ENCODE measurements around the gene TAF1B.
A peak's percentile ranks its signal among the peaks of the same experiment; 100 is the strongest.

The TAF1B gene

DNA sequence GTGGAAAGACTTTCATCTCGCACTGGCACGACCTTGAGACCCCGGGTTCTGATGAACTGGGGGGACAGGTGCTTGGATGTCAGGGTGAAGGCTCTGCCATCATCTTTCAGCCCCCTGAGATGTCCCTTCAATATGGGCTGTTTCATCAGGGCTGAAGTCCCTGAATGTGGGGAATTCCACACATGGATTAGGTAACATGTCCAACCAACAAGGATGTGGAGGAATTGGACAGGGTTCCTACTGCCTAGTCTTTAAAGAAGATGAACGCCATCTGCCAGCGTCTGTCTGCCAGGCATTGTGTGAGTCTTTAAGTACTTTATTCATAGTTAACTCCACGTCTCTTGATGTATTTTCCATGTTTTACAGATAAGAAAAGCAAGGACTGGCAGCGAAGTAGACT lies 102.3 kb downstream of the TAF1B start:
- no peak for DNase-seq

DNA sequence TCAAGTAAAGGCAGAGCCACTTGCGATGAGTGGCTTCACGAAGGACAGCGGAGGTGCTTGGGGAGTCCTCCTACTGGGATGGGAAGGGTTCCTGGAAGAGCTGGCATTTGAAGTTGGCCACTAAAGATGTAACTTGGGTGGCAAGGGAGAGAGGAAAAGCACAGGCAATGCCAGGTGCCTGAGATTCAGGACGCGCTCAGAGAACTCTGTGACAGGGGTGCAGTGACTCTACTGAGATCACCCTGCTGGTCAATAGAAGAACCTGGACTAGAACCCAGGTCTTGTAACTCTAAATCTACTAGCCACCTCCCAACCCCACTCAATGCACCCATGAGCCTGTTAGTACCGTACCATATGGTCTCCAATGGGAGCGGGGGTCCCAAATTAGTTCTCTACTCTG lies 102.8 kb downstream of the TAF1B start:
- DNase-seq = no peak

DNA sequence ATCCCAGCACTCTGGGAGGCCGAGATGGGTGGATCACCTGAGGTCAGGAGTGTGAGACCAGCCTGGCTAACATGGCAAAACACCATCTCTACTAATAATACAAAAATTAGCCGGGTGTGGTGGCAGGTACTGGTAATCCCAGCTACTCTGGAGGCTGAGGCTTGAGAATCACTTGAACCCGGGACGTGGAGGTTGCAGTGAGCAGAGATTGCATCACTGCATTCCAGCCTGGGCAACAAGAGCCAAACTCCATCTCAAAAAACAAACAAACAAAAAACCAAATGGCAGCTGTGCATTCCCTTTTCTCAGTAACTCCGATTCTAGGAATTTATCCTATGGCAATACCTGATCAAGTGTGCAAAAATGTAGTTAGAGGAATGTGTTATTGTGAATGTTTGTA lies 103.5 kb downstream of the TAF1B start:
- DNase-seq = no peak

DNA sequence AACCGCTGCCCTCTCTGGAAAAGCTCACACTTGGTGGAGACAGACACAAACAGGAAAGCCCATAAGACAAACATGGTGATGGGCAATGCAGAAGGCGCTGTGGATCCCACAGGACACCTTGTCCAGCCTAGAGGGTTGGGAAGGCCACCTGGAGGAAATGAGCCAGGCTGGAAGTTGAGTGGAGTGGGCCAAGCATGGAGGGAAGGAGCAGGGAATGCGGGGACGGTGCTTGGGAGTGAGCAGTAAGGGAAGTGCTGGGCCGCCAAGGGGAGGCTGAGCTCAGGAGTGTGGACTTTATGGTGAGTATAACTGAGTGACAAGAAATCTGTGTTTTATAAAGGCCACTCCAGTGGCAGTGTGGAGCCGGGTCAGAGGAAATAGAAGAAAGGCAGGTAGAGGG lies 105.4 kb downstream of the TAF1B start:
- DNase-seq = no peak

DNA sequence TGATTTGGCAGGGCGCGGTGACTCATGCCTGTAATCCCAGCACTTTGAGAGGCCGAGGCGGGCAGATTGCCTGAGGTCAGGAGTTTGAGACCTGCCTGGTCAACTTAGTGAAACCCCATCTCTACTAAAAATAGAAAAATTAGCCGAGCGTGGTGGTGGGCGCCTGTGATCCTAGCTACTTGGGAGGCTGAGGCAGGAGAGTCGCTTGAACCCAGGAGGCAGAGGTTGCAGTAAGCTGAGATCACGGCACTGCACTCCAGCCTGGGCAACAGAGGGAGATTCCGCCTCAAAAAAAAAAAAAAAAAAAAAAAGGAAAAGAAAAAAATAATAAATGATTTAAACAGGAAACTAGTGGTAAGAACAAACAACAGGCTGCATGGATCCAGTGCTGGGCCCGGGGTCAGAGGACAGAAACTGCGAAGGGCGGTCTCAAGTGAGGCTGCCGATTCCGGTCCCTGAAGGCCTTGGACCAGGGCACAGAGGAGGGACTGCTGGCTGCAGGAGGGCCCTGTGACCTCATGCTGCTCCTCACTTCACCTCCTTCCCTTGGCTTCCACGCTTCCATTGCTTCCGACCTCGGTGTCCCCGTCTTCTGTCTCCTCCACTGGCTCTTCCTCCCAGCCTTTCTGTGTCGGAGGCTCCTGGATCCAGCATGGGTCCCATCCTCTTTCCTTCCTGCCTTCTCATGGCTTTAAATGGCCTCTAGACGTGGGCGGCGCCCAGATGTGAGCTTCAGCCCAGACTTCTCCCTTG lies 106.1 kb downstream of the TAF1B start:
- no peak for DNase-seq

DNA sequence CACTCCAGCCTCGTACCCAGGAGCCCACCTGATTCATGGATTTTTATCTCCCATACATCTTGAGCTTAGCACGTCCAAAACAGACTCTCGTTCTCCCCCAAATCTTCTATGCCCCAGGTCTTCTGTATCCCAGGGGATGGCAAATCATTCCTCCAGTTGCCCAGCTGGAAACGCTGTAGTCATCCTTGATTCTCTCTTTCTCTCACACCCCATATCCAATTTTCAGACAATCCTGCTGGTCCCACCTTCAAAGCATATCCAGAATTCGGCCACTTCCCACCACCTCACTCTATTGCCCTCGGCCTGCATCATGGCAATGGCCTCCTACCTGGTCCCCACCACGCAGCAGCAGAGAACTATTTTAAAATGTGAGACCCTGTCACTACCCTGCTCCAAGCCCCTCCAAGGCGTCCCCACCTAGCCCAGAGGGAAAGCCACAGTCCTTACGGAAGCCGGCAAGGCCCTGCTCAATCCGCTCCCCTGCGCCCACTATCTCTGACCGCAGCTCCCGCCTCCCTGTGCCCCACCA lies 106.8 kb downstream of the TAF1B start:
- DNase-seq = no peak

DNA sequence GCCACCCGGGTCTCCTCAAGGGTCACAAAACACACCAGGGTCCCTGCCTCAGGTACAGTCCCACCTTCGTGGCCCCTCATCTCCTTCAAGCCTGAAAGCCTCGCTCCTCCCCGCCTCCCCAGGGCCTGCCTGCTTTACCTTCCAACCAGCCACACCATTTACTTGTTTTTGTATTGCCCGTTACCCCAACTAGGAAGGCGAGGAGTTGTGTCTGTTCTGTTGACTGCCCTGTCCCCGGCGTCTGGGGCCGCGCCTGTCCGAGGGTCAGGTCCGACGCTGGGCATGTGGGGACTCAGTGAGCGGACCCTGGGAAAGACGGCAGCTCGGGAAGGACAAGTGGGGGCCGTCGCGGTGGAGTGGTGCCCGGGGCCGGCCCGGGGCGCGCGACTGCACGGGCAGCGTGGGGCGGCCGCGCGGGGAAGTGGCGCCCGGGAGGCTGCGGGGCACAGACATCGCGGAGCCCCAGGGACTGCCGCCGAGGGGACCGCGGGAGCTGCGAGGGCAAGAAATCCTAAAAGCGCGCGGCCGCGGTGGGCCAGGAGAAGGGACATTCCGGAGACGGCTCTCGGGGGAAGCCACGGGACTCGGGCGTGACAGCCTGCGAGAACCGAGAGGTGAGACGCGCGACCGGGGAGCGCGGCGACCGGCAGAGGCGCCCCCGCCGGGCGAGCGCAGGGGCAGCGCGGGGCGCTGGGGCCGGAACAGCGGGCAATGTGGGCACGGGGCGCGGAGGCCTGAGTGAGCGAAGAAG lies 107.4 kb downstream of the TAF1B start:
- no peak for DNase-seq

DNA sequence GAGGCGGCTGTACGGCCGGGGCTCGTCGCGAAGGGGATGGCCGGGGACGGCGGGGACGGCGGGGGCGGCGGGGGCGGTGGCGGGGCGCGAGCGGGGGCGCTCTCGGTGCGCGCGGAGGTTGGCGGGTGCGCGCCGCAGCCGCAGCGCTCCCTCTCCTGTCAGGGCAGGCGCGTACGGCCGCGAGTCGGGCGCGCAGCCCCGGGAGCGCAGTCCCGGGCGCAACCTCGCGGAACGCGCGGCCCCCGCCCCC lies 107.9 kb downstream of the TAF1B start:
- DNase-seq = no peak

DNA sequence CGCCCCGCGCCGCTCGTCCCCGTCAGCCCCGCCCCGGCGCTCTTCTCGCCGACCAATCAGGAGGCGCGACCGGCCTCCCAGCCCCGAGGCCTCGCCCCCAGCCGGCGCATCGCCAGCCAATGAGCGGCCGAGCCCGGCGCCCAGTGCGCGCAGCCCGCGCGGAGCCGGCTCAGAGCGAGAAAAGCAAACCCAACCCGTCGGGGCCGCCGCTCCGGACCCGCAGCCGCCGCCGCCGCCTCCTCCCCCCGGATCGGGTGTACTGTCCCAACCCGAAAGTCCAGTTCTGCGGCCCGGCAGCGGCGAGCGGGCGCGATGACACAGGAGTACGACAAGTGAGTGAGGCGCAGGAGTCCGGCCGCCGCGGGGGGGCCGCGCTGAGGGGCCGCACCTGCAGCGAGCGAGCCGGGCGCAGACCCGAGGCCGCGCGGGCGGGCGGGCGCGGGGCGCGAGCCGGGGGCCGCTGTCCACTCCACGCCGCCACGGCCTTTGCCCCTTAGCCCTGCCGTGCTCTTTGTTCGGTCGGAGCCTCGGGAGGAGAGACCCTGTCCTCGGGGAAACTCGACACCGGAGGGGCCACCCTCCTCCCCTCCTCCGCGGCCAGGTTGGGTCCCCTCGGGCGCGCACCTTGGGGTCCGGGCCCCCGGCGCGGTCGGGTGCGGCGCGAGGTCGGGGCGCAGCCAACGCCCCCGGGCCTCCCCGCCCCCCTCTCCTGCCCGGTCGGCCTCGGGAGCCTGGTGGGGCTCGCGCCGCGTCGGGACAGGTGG lies 108.4 kb downstream of the TAF1B start, which contains the start of gene GRHL1:
GRHL1 (plus strand) TSS at position 172 of the 764 bp plus-strand sequence; CDS start at position 313, 141 bp downstream.
- peak; percentile 45 for DNase-seq

DNA sequence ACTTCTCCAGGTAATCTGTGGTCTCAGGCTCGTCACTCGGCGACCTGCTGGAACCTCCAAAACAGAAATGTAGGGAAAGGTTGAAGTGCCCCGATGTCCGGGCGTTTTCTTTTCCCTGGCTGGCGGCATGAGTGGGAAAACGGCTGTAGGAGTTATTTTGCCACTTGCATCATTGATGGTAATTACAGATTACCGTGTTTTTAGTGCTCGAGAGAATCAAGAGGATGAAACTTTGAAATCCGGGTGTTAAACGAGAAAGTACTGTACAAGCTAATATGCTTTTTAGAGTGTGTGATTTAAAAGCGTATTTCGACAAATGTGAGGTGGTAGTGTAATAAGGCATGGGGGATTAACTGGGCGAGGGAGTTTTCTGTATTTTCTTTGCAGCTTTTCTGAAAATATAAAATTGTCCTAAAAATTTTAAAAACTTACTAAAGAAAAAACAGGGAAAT lies 109.0 kb downstream of the TAF1B start:
- DNase-seq = no peak

DNA sequence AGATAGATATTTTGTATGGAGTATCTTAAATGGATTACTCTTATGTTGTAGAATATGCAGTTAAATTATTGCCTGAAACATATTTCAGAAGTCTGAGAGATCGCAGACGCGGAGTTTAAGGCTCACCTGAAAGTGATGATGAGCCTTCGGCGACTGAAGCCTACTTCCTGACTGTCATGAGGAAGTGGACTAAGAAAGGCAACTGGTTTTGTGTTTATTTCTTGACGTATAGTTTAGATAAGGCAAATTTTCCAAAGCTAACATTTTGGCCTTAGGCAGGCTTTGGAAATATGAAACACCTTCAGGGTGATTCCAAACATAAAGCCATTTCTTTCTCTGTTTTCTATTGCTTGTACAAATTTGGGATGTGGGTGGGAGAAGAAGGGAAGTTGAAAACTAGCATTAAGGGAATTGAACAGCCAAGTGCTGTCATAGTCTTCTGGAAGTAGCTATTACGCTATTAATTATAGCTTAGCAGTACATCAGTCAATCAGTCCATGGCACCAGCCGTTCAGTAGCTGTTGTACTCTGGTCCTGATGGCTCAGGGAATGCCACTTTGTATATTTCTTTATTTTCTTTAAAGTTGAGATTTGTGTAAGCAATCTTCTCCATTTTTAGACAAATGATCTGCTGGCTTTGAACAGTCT lies 109.7 kb downstream of the TAF1B start:
- DNase-seq = no peak

DNA sequence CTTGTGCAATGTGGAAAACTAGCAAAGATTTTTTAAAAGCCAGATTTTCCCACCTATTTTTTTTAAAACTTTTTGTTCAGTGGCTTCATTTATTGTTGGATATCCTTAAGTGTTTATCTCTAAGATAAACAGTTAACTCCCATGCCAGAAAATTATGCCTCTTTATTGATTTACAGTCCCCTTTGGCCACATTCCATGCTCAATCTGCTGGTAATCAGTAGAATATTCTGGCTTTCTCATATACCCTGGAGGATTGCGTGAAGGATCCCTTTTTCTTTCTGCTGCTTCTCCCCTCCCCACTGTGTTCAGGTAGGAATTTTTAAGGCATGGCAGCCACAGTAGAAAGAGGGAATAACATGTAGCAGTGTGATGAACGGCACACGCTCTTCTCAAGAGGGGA lies 110.9 kb downstream of the TAF1B start:
- no peak for DNase-seq

DNA sequence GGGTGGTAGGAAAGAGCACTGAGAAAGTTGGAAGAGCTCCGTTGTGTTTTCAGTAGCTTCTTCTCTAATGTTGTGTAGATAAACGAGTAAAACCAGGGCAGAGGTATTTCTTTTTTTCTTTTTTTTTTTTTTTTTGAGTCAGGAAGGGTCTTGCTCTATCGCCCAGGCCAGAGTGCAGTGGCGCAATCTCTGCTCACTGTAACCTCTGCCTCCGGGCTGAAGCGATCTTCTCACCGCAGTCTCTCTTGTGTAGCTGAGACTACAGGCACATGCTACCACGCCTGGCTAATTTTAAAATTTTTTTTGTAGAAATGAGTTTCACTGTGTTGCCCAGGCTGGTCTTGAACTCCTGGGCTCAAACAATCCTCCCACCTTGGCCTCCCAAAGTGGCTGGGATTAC lies 114.8 kb downstream of the TAF1B start:
- DNase-seq = no peak

DNA sequence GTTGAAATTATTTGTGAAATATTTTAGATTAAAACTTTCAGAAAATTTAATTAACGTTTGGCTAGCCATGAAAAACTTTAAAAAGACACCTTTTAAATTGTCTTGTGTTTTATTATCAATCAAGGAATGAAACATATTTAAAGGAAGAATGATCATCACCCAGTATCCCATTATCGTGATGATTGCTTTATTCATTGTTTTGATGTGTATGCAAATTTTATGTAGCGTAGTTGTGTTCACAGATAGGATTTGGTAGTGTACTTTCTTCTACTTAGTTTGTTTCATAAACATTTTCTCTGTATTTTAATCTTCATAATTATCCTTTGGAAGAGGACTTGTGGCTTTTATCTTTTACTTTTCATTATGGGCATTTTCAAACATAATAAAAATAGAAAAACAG lies 116.0 kb downstream of the TAF1B start:
- DNase-seq = no peak

DNA sequence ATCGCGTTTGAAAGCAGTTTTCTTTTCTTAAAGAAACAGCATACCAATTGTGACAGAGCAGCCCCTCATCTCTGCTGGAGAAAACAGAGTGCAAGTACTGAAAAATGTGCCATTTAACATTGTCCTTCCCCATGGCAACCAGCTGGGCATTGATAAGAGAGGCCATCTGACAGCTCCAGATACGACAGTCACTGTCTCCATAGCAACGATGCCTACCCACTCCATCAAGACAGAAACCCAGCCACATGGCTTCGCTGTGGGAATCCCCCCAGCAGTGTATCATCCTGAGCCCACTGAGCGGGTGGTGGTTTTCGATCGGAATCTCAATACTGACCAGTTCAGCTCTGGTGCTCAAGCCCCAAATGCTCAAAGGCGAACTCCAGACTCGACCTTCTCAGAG lies 117.7 kb downstream of the TAF1B start:
- DNase-seq = no peak

DNA sequence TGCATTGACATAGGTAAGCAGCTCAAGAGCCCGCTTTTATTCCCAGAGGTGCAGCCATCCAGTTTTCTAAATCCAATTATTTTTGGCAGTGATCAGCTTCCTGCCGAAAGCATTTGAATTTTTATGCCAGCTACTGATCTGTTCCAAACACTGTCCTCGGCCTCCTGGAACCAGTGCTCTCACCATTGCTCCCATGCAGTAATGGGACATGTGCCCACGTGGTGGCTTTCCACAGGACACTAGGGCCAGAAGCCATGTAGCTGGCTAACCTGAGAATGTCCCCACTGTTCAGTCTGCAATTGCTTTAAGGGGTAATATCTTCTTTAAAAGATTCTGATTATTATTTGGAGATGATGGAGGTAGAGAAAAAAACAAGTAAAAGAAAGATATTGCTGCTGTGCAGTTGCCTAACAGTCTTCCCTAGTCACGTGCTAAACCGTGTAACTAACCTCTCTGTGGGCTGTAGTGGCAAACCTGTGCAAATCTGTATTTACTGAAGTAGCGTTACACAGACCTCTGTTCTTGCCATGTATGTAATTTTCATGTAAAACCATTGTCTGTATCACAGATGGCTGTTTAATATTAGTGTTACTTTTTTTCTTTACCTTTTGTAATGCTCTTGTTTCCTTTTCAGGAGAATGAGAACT lies 121.2 kb downstream of the TAF1B start:
- DNase-seq = no peak

DNA sequence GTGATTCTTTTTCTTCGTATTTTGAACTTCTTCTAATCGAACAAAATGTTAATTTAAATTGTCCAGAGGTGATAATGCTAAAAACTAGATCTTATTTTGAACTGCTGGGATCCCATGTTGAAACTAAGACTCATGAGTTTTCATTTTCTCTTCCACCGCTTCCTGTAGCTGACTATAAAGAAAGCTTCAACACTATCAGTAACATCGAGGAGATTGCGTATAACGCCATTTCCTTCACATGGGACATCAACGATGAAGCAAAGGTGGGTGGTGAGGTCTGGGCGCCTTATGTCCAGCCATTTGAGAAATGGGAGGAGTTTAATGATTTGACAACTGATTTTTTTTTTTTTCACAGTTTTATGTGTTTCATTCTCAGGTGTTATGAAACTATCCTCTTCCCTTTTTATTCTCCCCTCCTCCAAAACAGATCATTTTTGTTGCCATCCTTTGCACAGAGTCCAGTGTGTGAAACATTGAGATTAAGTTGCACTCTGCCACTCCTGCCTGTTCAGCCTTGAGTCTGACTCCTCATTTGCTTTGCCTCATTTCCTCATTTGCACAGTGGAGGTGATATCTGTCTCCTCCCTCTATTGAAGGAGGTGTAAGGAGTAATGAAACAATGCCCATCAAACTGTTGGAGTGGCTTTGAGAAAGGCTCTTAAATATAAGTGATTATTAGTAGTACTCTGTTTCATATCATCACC lies 122.0 kb downstream of the TAF1B start:
- DNase-seq = no peak

DNA sequence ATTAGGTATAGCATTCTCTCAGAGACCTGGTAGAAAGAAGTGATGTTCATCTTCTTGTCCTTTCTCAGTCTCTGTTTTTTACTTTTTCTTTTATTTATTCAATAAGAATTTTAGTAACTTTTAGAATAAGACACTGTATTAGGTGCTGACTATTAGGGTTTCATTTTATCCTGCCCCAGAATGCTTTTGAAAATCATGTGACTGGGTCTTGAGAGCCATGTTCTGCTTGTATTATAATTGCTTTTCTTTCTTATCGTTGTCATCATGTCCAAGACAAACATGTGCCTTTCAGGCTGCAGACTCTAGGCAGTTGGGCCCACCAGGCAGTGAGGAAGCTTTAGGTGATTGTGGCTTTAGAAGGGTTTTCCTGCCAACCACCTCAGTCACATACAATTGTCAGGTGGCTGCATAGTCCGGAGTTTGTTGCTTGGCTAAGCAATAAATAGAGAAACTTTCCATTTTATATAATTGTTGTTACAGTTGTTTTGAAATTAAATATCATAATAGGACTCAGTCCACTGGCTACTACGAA lies 123.3 kb downstream of the TAF1B start:
- DNase-seq = no peak

DNA sequence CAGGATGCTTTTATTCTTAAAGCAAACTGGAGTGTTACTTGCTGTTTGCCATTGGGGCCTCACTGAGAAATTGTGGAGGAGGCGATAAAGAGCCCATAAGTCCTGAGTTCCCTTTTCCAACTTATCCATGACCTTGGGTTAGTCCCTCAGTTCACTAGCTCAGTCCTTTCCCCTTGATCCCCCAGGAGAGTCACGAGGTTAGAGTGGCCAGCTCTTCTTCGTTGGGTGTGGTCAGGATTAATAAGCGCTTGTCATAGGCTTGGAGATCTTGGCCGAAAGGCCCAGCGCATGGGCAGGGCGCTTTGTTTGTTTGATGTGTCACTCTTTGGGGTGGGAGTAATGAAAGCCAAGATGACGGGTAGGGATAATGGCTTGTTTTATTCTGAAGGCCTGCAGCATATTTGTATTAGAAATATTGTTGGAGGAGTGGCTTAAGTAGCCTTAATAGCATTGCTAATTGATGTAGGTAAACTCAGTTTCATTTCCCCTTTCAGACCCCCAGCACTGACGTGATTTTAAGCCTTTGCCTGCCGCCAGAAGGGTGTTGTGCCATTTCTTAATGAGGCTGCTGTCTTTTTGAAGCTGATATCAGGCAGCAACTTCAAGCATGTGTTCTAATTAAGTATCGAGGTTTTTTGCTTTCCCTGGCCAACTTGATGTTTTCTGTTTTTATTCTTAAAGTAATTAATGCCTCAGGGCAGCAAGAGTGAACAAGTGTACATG lies 123.9 kb downstream of the TAF1B start:
- no peak for DNase-seq

DNA sequence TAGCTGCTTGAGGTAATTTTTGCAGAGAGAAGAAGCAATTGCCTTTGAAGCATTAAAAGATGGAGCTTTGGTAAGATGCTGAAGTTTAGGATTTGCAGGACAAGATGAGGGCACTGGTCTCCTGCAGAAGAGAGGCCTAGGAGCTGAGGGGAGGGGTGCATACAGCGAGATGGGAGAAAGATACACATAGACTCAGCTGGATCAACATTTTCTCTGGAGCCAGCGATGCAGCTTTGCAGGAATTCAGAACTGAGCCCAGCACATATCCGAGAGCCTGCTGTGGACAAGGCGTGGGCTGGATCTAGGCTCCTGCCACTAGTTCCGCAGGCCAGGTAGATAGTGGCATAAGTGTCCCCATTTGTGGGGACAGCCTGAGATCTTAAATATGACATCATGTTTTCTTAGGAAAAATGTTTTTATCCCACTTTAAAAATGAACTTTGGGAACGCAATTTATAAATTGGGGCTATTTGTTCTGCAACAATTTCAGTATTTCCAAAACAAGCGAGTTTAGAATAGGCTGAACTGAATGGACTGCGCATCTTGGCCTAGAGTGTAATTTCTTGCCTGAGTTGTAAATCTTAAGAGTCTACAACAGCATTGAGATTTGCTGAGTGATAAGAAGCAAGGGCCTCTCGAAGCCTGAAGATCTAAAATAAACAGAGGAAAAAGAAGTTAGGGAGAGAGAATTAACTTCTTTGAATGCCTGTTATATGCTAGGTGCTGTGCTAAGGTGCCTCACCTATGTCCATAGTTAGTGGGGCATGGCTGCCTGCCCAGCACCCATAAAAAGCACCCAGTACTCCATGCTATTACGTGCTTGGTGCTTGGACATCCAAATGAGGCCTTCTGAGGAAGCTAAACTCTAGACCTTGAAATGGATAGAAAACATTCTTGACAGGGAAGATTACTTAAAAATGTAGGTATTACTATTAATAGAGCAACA lies 125.6 kb downstream of the TAF1B start:
- DNase-seq = no peak

Data from DMS153 (cell line).